Activated CD4-positive, alpha-beta T cell treated with anti-CD3 and anti-CD28 coated beads, Interleukin-2, amount 50 U/mL, for 4 hours (primary cell): ENCODE measurements around the gene SAMD1.

ENCODE experiments used
- DNase-seq, 2 experiments: peaks; one replicate each; pipeline ENCODE4 v3.0.0-alpha.2; 2020

Gene SAMD1

GRCh38 chr19:14112809-14113385 is 22.3 kb upstream of the SAMD1 start:
- DNase-seq: no peak

GRCh38 chr19:14112051-14112808 is 21.7 kb upstream of the SAMD1 start:
- no peak for DNase-seq

GRCh38 chr19:14111486-14111885 is 20.9 kb upstream of the SAMD1 start:
- no peak for DNase-seq

GRCh38 chr19:14110650-14111049 is 20.1 kb upstream of the SAMD1 start:
- DNase-seq: no peak

GRCh38 chr19:14107581-14108461 is 17.3 kb upstream of the SAMD1 start:
- DNase-seq: no peak

GRCh38 chr19:14106840-14107239 is 16.3 kb upstream of the SAMD1 start:
- no peak for DNase-seq

- no peak for DNase-seq
Observed at GRCh38 chr19:14105680-14106079, 15.1 kb upstream of the SAMD1 start.

- DNase-seq: no peak
Observed at GRCh38 chr19:14103310-14103709, 12.8 kb upstream of the SAMD1 start.

GRCh38 chr19:14102756-14103155 is 12.2 kb upstream of the SAMD1 start:
- no peak for DNase-seq

GRCh38 chr19:14102102-14102696 is 11.6 kb upstream of the SAMD1 start:
- no peak for DNase-seq

GRCh38 chr19:14101003-14101545 is 10.5 kb upstream of the SAMD1 start:
- DNase-seq: no peak

GRCh38 chr19:14097532-14098151 is 7.1 kb upstream of the SAMD1 start:
- no peak for DNase-seq

GRCh38 chr19:14096272-14096992 is 5.9 kb upstream of the SAMD1 start:
- DNase-seq: no peak

- no peak for DNase-seq
Observed at GRCh38 chr19:14094854-14095253, 4.3 kb upstream of the SAMD1 start.

- DNase-seq: no peak
Observed at GRCh38 chr19:14093117-14093823, 2.7 kb upstream of the SAMD1 start.

GRCh38 chr19:14091813-14092462 is 1.4 kb upstream of the SAMD1 start:
- peak in 1 of 2 experiments; percentile 36 for DNase-seq

- DNase-seq: peak; percentile 52 to 57
Observed at GRCh38 chr19:14091081-14091812, 696 bp upstream of the SAMD1 start.

GRCh38 chr19:14089662-14090508 is 666 bp downstream of the SAMD1 start:
- DNase-seq: peak; percentile 32

- DNase-seq: no peak
Observed at GRCh38 chr19:14089412-14089661, 1.2 kb downstream of the SAMD1 start.
